ENCODE measurements around the gene KCNS3. TPM values are rescaled to one million over a fixed set of nuclear protein-coding genes. Genes with fewer than 3 reads are reported as not detected.

KCNS3 gene
- total and polyA plus RNA-seq, 2 of the 13 experiments (the other 11 are each of a cell fraction or from before 2014, with no cell fraction given): not detected

DNA sequence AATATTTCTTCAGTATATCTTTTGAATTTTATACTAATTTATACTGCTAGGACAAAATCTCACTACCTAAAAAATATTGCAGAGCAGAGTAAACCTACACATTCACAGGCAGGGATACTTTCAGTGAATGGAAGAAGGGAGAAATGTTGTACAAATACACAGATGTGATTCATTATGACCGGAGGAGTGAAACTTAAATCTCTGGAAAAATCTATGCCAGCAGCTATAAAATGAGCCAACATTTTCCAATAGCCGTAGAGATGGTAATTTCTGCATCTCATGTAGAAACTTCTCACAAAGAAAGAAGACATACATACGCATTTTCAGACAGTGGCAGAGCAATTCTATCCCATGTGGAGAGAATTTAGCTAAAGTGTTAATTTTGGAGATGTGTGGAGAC, 54.8 kb downstream of the KCNS3 start:
- H3K79me2 ChIP-seq (ENCODE audit: insufficient read depth, low read length): no peaks in the 10 kb centered on the region
- no peaks in the 10 kb centered on the region for H3K36me3 ChIP-seq (replicated peaks in 1 of 2; ENCODE audit: control insufficient read depth in 1 of 2, insufficient read depth in 2 of 2, low read length in 2 of 2)
- H3K27me3 ChIP-seq (ENCODE audit: control insufficient read depth in 1 of 2, insufficient read depth in 2 of 2, low read length in 2 of 2): no peaks in the 10 kb centered on the region; a peak in 1 of 5 replicates
- no peak for ATAC-seq
- ChIA-PET CTCF (ENCODE audit: low intra/inter-chr PET ratio, low total read pairs) (no interaction called here), POLR2A (no interaction called here)
- no peak overlapping the region for H3K9ac ChIP-seq (ENCODE audit: insufficient read depth, low read depth, low read length)
- FAIRE-seq: no peak
- no TSS peak for BruUV-seq (replicated peaks)
- no peaks in the 10 kb centered on the region for H4K20me1 ChIP-seq (ENCODE audit: insufficient read depth, low read length)
- no peaks in the 10 kb centered on the region for H3K4me1 ChIP-seq (ENCODE audit: insufficient read depth, low read length)
- H3K27ac ChIP-seq (ENCODE audit: extremely low read length, insufficient read depth, low read length): no peak overlapping the region
- H3K9me3 ChIP-seq (ENCODE audit: low read length): peaks cover 2% of the 10 kb centered on the region; the same call in 1 of the 2 replicates
- H3K4me2 ChIP-seq (ENCODE audit: low read depth, low read length): no peak overlapping the region
- TF ChIP-seq ETV5 (CRISPR knock-in tag; IDR thresholded peaks at IDR 0.05; ENCODE audit: borderline replicate concordance): no peak
- no peak for TF ChIP-seq ARHGAP35 (CRISPR knock-in tag; IDR thresholded peaks at IDR 0.05; ENCODE audit: borderline replicate concordance)
- TF ChIP-seq, protein P1, sequence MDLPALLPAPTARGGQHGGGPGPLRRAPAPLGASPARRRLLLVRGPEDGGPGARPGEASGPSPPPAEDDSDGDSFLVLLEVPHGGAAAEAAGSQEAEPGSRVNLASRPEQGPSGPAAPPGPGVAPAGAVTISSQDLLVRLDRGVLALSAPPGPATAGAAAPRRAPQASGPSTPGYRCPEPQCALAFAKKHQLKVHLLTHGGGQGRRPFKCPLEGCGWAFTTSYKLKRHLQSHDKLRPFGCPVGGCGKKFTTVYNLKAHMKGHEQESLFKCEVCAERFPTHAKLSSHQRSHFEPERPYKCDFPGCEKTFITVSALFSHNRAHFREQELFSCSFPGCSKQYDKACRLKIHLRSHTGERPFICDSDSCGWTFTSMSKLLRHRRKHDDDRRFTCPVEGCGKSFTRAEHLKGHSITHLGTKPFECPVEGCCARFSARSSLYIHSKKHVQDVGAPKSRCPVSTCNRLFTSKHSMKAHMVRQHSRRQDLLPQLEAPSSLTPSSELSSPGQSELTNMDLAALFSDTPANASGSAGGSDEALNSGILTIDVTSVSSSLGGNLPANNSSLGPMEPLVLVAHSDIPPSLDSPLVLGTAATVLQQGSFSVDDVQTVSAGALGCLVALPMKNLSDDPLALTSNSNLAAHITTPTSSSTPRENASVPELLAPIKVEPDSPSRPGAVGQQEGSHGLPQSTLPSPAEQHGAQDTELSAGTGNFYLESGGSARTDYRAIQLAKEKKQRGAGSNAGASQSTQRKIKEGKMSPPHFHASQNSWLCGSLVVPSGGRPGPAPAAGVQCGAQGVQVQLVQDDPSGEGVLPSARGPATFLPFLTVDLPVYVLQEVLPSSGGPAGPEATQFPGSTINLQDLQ (CRISPR knock-in tag; IDR thresholded peaks at IDR 0.05): no peak
- TF ChIP-seq, protein P2, sequence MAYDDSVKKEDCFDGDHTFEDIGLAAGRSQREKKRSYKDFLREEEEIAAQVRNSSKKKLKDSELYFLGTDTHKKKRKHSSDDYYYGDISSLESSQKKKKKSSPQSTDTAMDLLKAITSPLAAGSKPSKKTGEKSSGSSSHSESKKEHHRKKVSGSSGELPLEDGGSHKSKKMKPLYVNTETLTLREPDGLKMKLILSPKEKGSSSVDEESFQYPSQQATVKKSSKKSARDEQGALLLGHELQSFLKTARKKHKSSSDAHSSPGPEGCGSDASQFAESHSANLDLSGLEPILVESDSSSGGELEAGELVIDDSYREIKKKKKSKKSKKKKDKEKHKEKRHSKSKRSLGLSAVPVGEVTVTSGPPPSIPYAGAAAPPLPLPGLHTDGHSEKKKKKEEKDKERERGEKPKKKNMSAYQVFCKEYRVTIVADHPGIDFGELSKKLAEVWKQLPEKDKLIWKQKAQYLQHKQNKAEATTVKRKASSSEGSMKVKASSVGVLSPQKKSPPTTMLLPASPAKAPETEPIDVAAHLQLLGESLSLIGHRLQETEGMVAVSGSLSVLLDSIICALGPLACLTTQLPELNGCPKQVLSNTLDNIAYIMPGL (CRISPR knock-in tag; IDR thresholded peaks at IDR 0.05; ENCODE audit: borderline replicate concordance in 1 of 2, low read depth in 1 of 2): no peak
- no peak for TF ChIP-seq ZNF569 (CRISPR knock-in tag; IDR thresholded peaks at IDR 0.05; ENCODE audit: borderline replicate concordance)
- TF ChIP-seq, protein P3, sequence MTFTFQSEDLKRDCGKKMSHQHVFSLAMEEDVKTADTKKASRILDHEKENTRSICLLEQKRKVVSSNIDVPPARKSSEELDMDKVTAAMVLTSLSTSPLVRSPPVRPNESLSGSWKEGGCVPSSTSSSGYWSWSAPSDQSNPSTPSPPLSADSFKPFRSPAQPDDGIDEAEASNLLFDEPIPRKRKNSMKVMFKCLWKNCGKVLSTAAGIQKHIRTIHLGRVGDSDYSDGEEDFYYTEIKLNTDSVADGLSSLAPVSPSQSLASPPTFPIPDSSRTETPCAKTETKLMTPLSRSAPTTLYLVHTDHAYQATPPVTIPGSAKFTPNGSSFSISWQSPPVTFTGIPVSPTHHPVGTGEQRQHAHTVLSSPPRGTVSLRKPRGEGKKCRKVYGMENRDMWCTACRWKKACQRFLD (CRISPR knock-in tag; IDR thresholded peaks at IDR 0.05; ENCODE audit: borderline replicate concordance): no peak
- TF ChIP-seq ZNF614 (CRISPR knock-in tag; IDR thresholded peaks at IDR 0.05; ENCODE audit: borderline replicate concordance): no peak
- TF ChIP-seq ZNF33B (CRISPR knock-in tag; IDR thresholded peaks at IDR 0.05): no peak
- TF ChIP-seq, protein P4, sequence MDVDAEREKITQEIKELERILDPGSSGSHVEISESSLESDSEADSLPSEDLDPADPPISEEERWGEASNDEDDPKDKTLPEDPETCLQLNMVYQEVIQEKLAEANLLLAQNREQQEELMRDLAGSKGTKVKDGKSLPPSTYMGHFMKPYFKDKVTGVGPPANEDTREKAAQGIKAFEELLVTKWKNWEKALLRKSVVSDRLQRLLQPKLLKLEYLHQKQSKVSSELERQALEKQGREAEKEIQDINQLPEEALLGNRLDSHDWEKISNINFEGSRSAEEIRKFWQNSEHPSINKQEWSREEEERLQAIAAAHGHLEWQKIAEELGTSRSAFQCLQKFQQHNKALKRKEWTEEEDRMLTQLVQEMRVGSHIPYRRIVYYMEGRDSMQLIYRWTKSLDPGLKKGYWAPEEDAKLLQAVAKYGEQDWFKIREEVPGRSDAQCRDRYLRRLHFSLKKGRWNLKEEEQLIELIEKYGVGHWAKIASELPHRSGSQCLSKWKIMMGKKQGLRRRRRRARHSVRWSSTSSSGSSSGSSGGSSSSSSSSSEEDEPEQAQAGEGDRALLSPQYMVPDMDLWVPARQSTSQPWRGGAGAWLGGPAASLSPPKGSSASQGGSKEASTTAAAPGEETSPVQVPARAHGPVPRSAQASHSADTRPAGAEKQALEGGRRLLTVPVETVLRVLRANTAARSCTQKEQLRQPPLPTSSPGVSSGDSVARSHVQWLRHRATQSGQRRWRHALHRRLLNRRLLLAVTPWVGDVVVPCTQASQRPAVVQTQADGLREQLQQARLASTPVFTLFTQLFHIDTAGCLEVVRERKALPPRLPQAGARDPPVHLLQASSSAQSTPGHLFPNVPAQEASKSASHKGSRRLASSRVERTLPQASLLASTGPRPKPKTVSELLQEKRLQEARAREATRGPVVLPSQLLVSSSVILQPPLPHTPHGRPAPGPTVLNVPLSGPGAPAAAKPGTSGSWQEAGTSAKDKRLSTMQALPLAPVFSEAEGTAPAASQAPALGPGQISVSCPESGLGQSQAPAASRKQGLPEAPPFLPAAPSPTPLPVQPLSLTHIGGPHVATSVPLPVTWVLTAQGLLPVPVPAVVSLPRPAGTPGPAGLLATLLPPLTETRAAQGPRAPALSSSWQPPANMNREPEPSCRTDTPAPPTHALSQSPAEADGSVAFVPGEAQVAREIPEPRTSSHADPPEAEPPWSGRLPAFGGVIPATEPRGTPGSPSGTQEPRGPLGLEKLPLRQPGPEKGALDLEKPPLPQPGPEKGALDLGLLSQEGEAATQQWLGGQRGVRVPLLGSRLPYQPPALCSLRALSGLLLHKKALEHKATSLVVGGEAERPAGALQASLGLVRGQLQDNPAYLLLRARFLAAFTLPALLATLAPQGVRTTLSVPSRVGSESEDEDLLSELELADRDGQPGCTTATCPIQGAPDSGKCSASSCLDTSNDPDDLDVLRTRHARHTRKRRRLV (CRISPR knock-in tag; IDR thresholded peaks at IDR 0.05): no peak
- no peak overlapping the region for H2AFZ ChIP-seq (ENCODE audit: low read length)
- intact Hi-C loops (cut with micrococcal nuclease; ENCODE audit: unreplicated experiment) (no loop called here), in situ Hi-C loops (cut with HindIII; ENCODE audit: extremely low pct_ligation_motif_present, low pct_unique_long_range_greater_than_20kb) (no loop called here)
- H3K4me3 ChIP-seq (replicated peaks in 1 of 3; ENCODE audit: insufficient read depth in 1 of 3, low read depth in 2 of 3, low read length in 3 of 3): no peak overlapping the region
- 15% methylated on average over 3 of the region's 3 CpGs for WGBS (ENCODE audit: low lambda C conversion rate)
- DNase-seq (ENCODE audit: low spot score): no peak
